Astrocyte (in vitro differentiated cells and primary cell): Measurements from ENCODE around the gene SPEF1.

Experiments
- CTCF ChIP-seq: IDR thresholded peaks from 2 replicates; pipeline ENCODE4 v1.5.1; 2011; ENCODE audit warnings: low read depth, mild to moderate bottlenecking, inconsistent platforms, low read length, moderate library complexity; ENCODE audit not compliant: insufficient read depth
- EZH2 ChIP-seq: IDR thresholded peaks from 2 replicates; pipeline ENCODE4 v1.6.1; 2012; ENCODE audit warnings: mild to moderate bottlenecking, low read length, inconsistent platforms; ENCODE audit not compliant: insufficient read depth

GRCh38 chr20:3771552-3772058 lies 9.6 kb downstream of the SPEF1 start:
- TF ChIP-seq CTCF = no peak
- TF ChIP-seq EZH2 = no peak
